Measurements from ENCODE around the gene KRTAP10-1.

GRCh38 chr21:44515359-44516165 lies 24.4 kb downstream of the KRTAP10-1 start:
- TF ChIP-seq CTCF (conservative IDR thresholded peaks at IDR 0.05 in 1 of 2, IDR thresholded peaks at IDR 0.05 in 1 of 2; ENCODE audit: extremely low read depth in 1 of 2, insufficient read depth in 1 of 2, low read depth in 1 of 2, low read length in 2 of 2) (no peak), EZH2 (IDR thresholded peaks at IDR 0.05; ENCODE audit: borderline replicate concordance, low read length) (no peak)
